Fibroblast of lung (primary cell): ENCODE measurements around the gene SEC23B. TPM values are rescaled to one million over a fixed set of nuclear protein-coding genes. Genes with fewer than 3 reads are reported as not detected.

Source experiments
- DNase-seq, 2 donors: peaks; one replicate each; pipeline versions ENCODE4 v3.0.0 to v3.0.0-alpha.2; 2010; ENCODE audit warnings: low read depth in 2 of 2
- H2AFZ ChIP-seq: 2 replicates; pipeline ENCODE4 v1.5.1; 2012; ENCODE audit warnings: low read length, control low read depth, inconsistent platforms
- H3K27ac ChIP-seq: 2 replicates; pipeline ENCODE4 v1.5.1; 2011; ENCODE audit warnings: low read length, control low read depth; ENCODE audit not compliant: insufficient read depth
- H3K27me3 ChIP-seq: 2 replicates; pipeline ENCODE4 v1.5.1; 2011; ENCODE audit warnings: mild to moderate bottlenecking, low read length; ENCODE audit not compliant: control insufficient read depth, insufficient read depth
- H3K36me3 ChIP-seq: 2 replicates; pipeline ENCODE4 v1.5.1; 2011; ENCODE audit warnings: low read length; ENCODE audit not compliant: control insufficient read depth, insufficient read depth
- H3K4me1 ChIP-seq: 2 replicates; pipeline ENCODE4 v1.5.1; 2011; ENCODE audit warnings: low read length; ENCODE audit not compliant: control insufficient read depth, insufficient read depth; ENCODE audit errors: extremely low read depth
- H3K4me2 ChIP-seq: 2 replicates; pipeline ENCODE4 v1.5.1; 2011; ENCODE audit warnings: low read length, control low read depth; ENCODE audit not compliant: insufficient read depth; ENCODE audit errors: extremely low read depth
- H3K4me3 ChIP-seq, 4 experiments: fragments of 200-600 bp in 1 of 4; sonication (generic) in 1 of 4; replicated peaks in 1 of 4; 2 replicates each; pipeline ENCODE4 v1.5.1; 2011 to 2016; ENCODE audit warnings: low read length in 4 of 4, low read depth in 3 of 4, mild to moderate bottlenecking in 3 of 4, control low read depth in 2 of 4, inconsistent platforms in 1 of 4, mixed read lengths in 1 of 4; ENCODE audit not compliant: insufficient read depth in 1 of 4; ENCODE audit errors: control extremely low read depth in 1 of 4
- H3K79me2 ChIP-seq: 2 replicates; pipeline ENCODE4 v1.5.1; 2012; ENCODE audit warnings: mild to moderate bottlenecking, low read length, inconsistent platforms; ENCODE audit not compliant: control insufficient read depth, insufficient read depth
- H3K9ac ChIP-seq: 2 replicates; pipeline ENCODE4 v1.5.1; 2011; ENCODE audit warnings: mild to moderate bottlenecking, low read length, control low read depth; ENCODE audit not compliant: insufficient read depth
- H3K9me3 ChIP-seq: 2 replicates; pipeline ENCODE4 v1.5.1; 2012; ENCODE audit warnings: low read depth, low read length; ENCODE audit not compliant: control insufficient read depth, insufficient read depth
- H4K20me1 ChIP-seq: 2 replicates; pipeline ENCODE4 v1.5.1; 2011; ENCODE audit warnings: low read length; ENCODE audit not compliant: control insufficient read depth, insufficient read depth; ENCODE audit errors: extremely low read depth
- EZH2 ChIP-seq: IDR thresholded peaks from 2 replicates; pipeline ENCODE4 v1.5.1; 2012; ENCODE audit warnings: low read length, control low read depth, mild to moderate bottlenecking; ENCODE audit errors: missing control alignments
- polyA plus RNA-seq, 2 donors: library from polyadenylated mRNA; depleted of rRNA in 1 of 2; stranded (reverse) in 1 of 2; unstranded in 1 of 2; fragments of >200 nt; gene quantifications; 2 replicates each; pipeline ENCODE4 v1.2.1, GENCODE V29; 2011 to 2012; ENCODE audit warnings: missing spikeins in 1 of 2
- total RNA-seq: library from RNA; depleted of rRNA; stranded (reverse); fragments of >200 nt; gene quantifications from 2 replicates; pipeline ENCODE4 v1.2.1, GENCODE V29; 2014
- TF ChIP-seq, protein P1 (sequence below), 2 donors: IDR thresholded peaks in 1 of 2; conservative IDR thresholded peaks in 1 of 2; 1 replicate in 1 of 2; 2 replicates in 1 of 2; pipeline ENCODE4 v1.5.1; 2011 to 2012; ENCODE audit warnings: low read length in 2 of 2, control low read depth in 1 of 2, inconsistent platforms in 1 of 2, low read depth in 1 of 2, mild to moderate bottlenecking in 1 of 2

SEC23B gene
- total and polyA plus RNA-seq, 2 donors (not counting 1 experiment from before 2014, with no cell fraction given) = 51.0 to 52.0 TPM

DNA sequence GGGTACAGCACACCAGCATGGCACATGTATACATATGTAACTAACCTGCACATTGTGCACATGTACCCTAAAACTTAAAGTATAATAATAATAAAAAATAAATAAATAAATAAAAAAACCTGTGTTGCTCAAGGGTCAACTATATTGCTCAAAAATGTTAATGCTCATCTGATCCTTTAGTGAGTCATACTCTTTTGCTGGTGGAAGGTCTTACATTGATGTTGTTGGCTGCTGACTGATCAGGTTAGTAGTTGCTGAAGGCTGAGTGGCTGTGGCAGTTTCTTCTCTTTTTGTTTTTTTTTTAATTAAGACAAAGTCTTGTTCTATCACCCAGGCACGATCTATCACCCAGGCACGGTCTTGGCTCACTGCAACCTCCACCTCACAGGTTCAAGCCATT is 29.9 kb downstream of the SEC23B start:
- H2AFZ ChIP-seq = no peak overlapping the region
- TF ChIP-seq EZH2 = no peak
- TF ChIP-seq, protein P1, sequence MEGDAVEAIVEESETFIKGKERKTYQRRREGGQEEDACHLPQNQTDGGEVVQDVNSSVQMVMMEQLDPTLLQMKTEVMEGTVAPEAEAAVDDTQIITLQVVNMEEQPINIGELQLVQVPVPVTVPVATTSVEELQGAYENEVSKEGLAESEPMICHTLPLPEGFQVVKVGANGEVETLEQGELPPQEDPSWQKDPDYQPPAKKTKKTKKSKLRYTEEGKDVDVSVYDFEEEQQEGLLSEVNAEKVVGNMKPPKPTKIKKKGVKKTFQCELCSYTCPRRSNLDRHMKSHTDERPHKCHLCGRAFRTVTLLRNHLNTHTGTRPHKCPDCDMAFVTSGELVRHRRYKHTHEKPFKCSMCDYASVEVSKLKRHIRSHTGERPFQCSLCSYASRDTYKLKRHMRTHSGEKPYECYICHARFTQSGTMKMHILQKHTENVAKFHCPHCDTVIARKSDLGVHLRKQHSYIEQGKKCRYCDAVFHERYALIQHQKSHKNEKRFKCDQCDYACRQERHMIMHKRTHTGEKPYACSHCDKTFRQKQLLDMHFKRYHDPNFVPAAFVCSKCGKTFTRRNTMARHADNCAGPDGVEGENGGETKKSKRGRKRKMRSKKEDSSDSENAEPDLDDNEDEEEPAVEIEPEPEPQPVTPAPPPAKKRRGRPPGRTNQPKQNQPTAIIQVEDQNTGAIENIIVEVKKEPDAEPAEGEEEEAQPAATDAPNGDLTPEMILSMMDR (conservative IDR thresholded peaks at IDR 0.05 in 1 of 2, IDR thresholded peaks at IDR 0.05 in 1 of 2; ENCODE audit: low read depth in 1 of 2, low read length in 2 of 2) = no peak
- H3K9me3 ChIP-seq = no peaks in the 10 kb centered on the region
- H3K4me3 ChIP-seq = no peak overlapping the region
- H3K9ac ChIP-seq = no peak overlapping the region
- H3K36me3 ChIP-seq = peaks cover 5% of the 10 kb centered on the region
- no peaks in the 10 kb centered on the region for H3K4me1 ChIP-seq
- peak in 1 of 2 donors; percentile 26 for DNase-seq
- no peaks in the 10 kb centered on the region for H4K20me1 ChIP-seq
- no peaks in the 10 kb centered on the region for H3K79me2 ChIP-seq
- H3K27ac ChIP-seq = no peak overlapping the region
- no peak overlapping the region for H3K4me2 ChIP-seq
- H3K27me3 ChIP-seq = no peaks in the 10 kb centered on the region

DNA sequence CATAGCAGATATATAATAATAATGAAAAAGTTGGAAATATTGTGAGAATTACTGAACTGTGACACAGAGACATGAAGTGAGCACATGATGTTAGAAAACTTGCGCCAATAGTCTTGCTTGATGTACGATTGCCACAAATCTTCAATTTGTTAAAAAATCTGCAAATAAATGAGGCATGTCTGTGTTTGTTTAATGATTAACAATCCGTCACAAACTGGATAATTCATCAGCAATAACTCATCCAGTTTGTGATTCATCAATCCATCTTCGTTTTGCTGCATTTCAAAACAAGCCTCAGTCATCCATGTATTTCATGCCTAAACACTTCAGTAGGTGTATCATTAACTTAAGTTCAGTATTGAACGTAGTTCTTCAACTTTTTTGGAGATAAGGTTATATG is 34.0 kb downstream of the SEC23B start:
- peak in 1 of 2 donors; percentile 23 for DNase-seq
- Histone ChIP-seq H3K9me3 (no peaks in the 10 kb centered on the region), H3K79me2 (no peaks in the 10 kb centered on the region), H3K36me3 (peaks cover 9% of the 10 kb centered on the region), H3K27me3 (no peaks in the 10 kb centered on the region), H3K4me3 (no peak overlapping the region), H3K4me1 (no peaks in the 10 kb centered on the region), H2AFZ (no peak overlapping the region), H4K20me1 (no peaks in the 10 kb centered on the region), H3K27ac (no peak overlapping the region), H3K9ac (no peak overlapping the region), H3K4me2 (no peak overlapping the region)
- TF ChIP-seq EZH2 = no peak
- TF ChIP-seq, protein P1 (conservative IDR thresholded peaks at IDR 0.05 in 1 of 2, IDR thresholded peaks at IDR 0.05 in 1 of 2; ENCODE audit: low read depth in 1 of 2, low read length in 2 of 2) = no peak

DNA sequence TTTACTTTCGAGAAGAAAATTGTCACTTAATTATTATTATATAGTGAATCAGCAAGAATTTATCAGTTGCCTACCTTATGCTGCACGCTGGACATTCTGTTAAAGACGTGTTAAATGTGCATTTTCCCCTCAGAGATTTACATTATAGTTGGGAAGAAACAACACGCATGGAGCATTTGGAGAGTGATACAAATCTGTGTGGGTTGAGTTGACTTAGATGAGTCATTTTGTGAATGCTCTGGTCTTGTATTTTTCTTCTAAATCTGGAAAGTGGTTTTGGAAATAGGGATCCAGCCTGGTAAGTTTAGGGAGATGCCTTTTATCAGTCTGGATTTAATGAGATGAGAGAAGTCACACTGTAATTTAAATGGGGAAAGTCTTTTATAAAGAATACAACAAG is 35.5 kb downstream of the SEC23B start:
- no peak for TF ChIP-seq EZH2
- TF ChIP-seq, protein P1 (conservative IDR thresholded peaks at IDR 0.05 in 1 of 2, IDR thresholded peaks at IDR 0.05 in 1 of 2; ENCODE audit: low read depth in 1 of 2, low read length in 2 of 2) = no peak

More for the DNA sequence above, 35.5 kb downstream of the SEC23B start:
- peaks cover 11% of the 10 kb centered on the region for H3K36me3 ChIP-seq
- H3K9ac ChIP-seq = no peak overlapping the region
- H3K4me2 ChIP-seq = no peak overlapping the region
- no peaks in the 10 kb centered on the region for H4K20me1 ChIP-seq
- no peaks in the 10 kb centered on the region for H3K27me3 ChIP-seq
- H3K4me3 ChIP-seq = no peak overlapping the region
- no peak overlapping the region for H3K27ac ChIP-seq
- H3K4me1 ChIP-seq = no peaks in the 10 kb centered on the region
- no peak overlapping the region for H2AFZ ChIP-seq
- H3K9me3 ChIP-seq = no peaks in the 10 kb centered on the region
- H3K79me2 ChIP-seq = no peaks in the 10 kb centered on the region
- peak in 1 of 2 donors; percentile 20 for DNase-seq
